Measurements from ENCODE around the gene CLEC2L.

Gene CLEC2L
- total RNA-seq = 0 to 0.24 reads per million in 2 donors

GRCh38 chr7:139523199-139523941 is at the start of gene CLEC2L:
Gene CLEC2L, plus strand, starts transcription at chr7:139523685. Its CDS starts 243 bp downstream, at chr7:139523928.
- DNase-seq = no peak

- no peak for DNase-seq
Measured at GRCh38 chr7:139476139-139476538, 47.3 kb upstream of the CLEC2L start.

- DNase-seq = no peak
Measured at GRCh38 chr7:139476891-139477290, 46.6 kb upstream of the CLEC2L start.

- DNase-seq = no peak
Measured at GRCh38 chr7:139479620-139480019, 43.9 kb upstream of the CLEC2L start.

- no peak for DNase-seq
Measured at GRCh38 chr7:139481364-139481763, 42.1 kb upstream of the CLEC2L start.

GRCh38 chr7:139482122-139482521 is 41.4 kb upstream of the CLEC2L start:
- no peak for DNase-seq

- no peak for DNase-seq
Measured at GRCh38 chr7:139482662-139483466, 40.6 kb upstream of the CLEC2L start.

- no peak for DNase-seq
Measured at GRCh38 chr7:139487366-139488080, 36.0 kb upstream of the CLEC2L start.

GRCh38 chr7:139488810-139489209 is 34.7 kb upstream of the CLEC2L start:
- DNase-seq = no peak

- no peak for DNase-seq
Measured at GRCh38 chr7:139490130-139490529, 33.4 kb upstream of the CLEC2L start.

- no peak for DNase-seq
Measured at GRCh38 chr7:139492293-139492692, 31.2 kb upstream of the CLEC2L start.

GRCh38 chr7:139494835-139495579 is 28.5 kb upstream of the CLEC2L start:
- no peak for DNase-seq

GRCh38 chr7:139495580-139496125 is 27.8 kb upstream of the CLEC2L start:
- DNase-seq = no peak

GRCh38 chr7:139496528-139496927 is 27.0 kb upstream of the CLEC2L start:
- no peak for DNase-seq

GRCh38 chr7:139500770-139501138 is 22.7 kb upstream of the CLEC2L start:
- no peak for DNase-seq

GRCh38 chr7:139502226-139502625 is 21.3 kb upstream of the CLEC2L start:
- no peak for DNase-seq

- no peak for DNase-seq
Measured at GRCh38 chr7:139505563-139505962, 17.9 kb upstream of the CLEC2L start.

GRCh38 chr7:139509535-139509934 is 13.9 kb upstream of the CLEC2L start:
- DNase-seq = no peak

- no peak for DNase-seq
Measured at GRCh38 chr7:139511315-139511714, 12.2 kb upstream of the CLEC2L start.

GRCh38 chr7:139515266-139515665 is 8.2 kb upstream of the CLEC2L start:
- DNase-seq = no peak

- no peak for DNase-seq
Measured at GRCh38 chr7:139521439-139521838, 2.0 kb upstream of the CLEC2L start.

GRCh38 chr7:139522830-139523198 is 671 bp upstream of the CLEC2L start:
- DNase-seq = no peak
